ENCODE results near the gene BEND2. TPM values are rescaled to one million over a fixed set of nuclear protein-coding genes. Genes with fewer than 3 reads are reported as not detected.
"Not testable (repeated sequence)": the region's sequence is repeated elsewhere in the genome, so short reads cannot be mapped to it uniquely, and the experiment has no call there.

BEND2 gene
- polyA plus RNA-seq (2013, experiment 1 of 4): not detected
- polyA plus RNA-seq (2013, experiment 2 of 4): not detected
- polyA plus RNA-seq (2013, experiment 3 of 4): not detected
- not detected for polyA plus RNA-seq (2013, experiment 4 of 4)

DNA sequence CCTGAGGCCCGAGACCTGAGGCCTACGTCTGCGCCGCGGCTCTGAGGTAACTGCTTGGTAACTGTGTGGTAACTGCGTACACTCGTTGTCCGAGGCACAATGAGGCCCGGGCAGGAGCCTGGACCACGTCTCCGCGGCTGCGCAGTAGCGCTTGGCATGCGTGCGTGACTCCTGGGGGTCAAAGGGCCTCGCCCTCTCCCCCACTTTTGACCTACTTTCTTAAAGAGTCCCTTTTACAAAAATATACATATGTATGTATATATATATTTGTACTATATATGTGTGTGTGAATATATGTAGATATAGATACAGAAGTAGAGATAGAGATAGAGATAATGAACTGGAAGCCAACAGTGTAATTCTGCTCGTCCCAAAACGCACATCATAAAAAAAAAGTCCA, at the start of gene BEND2:
TSS of gene BEND2 (minus strand) at position 101 of the 400 bp plus-strand sequence. CDS start 136 bp downstream, outside the sequence.
- Histone ChIP-seq H3K9me3 (ENCODE audit: control insufficient read depth, low read length) (no peaks in the 10 kb centered on the region), H3K27me3 (ENCODE audit: control insufficient read depth, insufficient read depth, low read length, poor library complexity, severe bottlenecking) (no peaks in the 10 kb centered on the region), H3K36me3 (ENCODE audit: control insufficient read depth, insufficient read depth, low read length) (no peaks in the 10 kb centered on the region), H3K4me1 (ENCODE audit: control insufficient read depth, insufficient read depth, low read length) (no peaks in the 10 kb centered on the region), H3K4me3 (ENCODE audit: insufficient read depth, low read depth, low read length) (no peak within 1 kb of the TSS), H3K27ac (ENCODE audit: insufficient read depth, low read depth, low read length, poor library complexity, severe bottlenecking) (no peak within 1 kb of the TSS)
- WGBS, 2 experiments: 92 to 97% methylated on average over 16 of the region's 19 CpGs

DNA sequence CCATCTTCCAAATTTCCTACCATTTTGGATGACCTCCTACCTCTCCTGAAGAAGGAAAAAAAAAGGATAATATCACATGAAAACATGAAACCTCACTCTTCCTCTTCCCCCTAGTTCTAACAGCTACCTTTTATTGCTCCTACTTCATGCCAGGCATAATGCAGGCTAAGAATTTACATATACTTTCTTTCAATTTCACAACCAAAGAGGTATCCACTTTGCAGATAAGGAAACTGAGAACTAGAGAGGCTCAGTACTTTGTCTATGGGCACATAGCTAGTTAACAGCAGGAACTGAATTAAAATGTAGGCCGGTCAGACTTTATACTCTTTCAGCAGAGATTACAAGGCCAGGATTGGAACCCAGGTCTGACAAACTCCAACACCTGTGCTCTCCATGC, 34.4 kb upstream of the BEND2 start:
- Histone ChIP-seq H3K4me1 (ENCODE audit: control insufficient read depth, insufficient read depth, low read length) (peaks cover 3% of the 10 kb centered on the region), H3K27me3 (ENCODE audit: control insufficient read depth, insufficient read depth, low read length, poor library complexity, severe bottlenecking) (no peaks in the 10 kb centered on the region), H3K36me3 (ENCODE audit: control insufficient read depth, insufficient read depth, low read length) (no peaks in the 10 kb centered on the region), H3K4me3 (ENCODE audit: insufficient read depth, low read depth, low read length) (no peak overlapping the region), H3K27ac (ENCODE audit: insufficient read depth, low read depth, low read length, poor library complexity, severe bottlenecking) (no peak overlapping the region), H3K9me3 (ENCODE audit: control insufficient read depth, low read length) (no peaks in the 10 kb centered on the region)
- WGBS, 2 experiments: 94 to 100% methylated on average over 1 of the region's 1 CpG

DNA sequence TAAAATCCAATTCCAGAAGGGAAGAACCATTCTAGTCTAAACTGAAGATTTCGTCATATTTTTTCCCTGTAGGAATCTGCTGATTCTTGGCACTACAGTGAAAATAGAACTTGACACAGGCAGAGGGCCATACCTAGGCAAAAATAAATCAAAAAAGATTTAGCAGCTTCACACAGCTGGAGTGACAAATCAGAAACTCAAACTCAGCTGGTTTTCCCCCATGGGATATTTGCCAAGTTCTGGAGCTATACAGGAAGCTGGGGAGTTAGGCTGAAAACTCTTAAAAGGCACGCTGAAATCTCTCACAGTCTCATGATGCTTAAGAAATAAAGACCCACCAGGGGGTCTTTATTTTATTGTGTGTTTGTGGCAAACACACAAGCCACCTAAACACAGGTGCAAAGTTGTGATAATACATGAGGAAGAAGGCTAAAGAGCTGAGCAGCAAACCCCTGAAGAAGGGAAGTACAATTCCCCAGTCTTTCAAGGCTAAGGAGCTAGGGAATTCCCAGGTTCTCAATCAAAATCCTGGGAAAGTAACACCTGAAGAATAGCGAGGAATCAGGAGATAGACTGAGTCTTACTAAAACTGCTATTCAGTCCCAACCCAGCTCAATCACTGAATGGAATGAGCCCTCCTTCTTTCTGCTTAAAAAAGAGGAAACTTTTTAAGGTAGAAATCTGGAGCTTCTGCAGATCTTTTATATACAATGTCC, 32.1 kb upstream of the BEND2 start:
- H3K4me3 ChIP-seq (ENCODE audit: insufficient read depth, low read depth, low read length): no peak overlapping the region
- no peaks in the 10 kb centered on the region for H3K36me3 ChIP-seq (ENCODE audit: control insufficient read depth, insufficient read depth, low read length)
- WGBS, 2 experiments: 46 to 53% methylated on average over 3 of the region's 3 CpGs
- no peaks in the 10 kb centered on the region for H3K9me3 ChIP-seq (ENCODE audit: control insufficient read depth, low read length)
- peaks cover 3% of the 10 kb centered on the region for H3K4me1 ChIP-seq (ENCODE audit: control insufficient read depth, insufficient read depth, low read length)
- H3K27ac ChIP-seq (ENCODE audit: insufficient read depth, low read depth, low read length, poor library complexity, severe bottlenecking): no peak overlapping the region
- no peaks in the 10 kb centered on the region for H3K27me3 ChIP-seq (ENCODE audit: control insufficient read depth, insufficient read depth, low read length, poor library complexity, severe bottlenecking)

DNA sequence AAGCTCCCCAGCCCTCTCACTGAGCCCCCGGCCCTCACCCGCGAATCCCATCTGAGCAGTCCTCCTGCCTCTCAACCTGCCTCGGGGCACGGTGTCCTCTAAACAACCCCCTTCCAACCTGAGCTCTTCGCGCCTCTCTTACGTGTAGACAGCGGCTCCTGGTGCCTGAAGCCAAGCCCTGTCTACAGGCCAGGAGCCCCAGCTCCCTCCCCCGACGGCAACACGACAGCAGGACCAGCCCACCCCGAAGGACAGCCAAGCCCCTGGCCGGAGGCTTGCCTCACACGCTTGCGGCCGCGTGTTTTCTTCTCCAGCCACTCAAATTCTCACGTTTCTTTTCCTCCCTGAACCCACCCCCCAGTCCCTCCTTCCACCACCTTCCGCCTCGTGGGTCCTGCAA, 9.0 kb upstream of the BEND2 start:
- H3K27me3 ChIP-seq (ENCODE audit: control insufficient read depth, insufficient read depth, low read length, poor library complexity, severe bottlenecking); H3K4me1 ChIP-seq (ENCODE audit: control insufficient read depth, insufficient read depth, low read length); H3K36me3 ChIP-seq (ENCODE audit: control insufficient read depth, insufficient read depth, low read length); H3K9me3 ChIP-seq (ENCODE audit: control insufficient read depth, low read length); H3K27ac ChIP-seq (ENCODE audit: insufficient read depth, low read depth, low read length, poor library complexity, severe bottlenecking); H3K4me3 ChIP-seq (ENCODE audit: insufficient read depth, low read depth, low read length): not testable (repeated sequence)
- WGBS, 2 experiments: 85 to 87% methylated on average over 11 to 12 of the region's 21 CpGs

DNA sequence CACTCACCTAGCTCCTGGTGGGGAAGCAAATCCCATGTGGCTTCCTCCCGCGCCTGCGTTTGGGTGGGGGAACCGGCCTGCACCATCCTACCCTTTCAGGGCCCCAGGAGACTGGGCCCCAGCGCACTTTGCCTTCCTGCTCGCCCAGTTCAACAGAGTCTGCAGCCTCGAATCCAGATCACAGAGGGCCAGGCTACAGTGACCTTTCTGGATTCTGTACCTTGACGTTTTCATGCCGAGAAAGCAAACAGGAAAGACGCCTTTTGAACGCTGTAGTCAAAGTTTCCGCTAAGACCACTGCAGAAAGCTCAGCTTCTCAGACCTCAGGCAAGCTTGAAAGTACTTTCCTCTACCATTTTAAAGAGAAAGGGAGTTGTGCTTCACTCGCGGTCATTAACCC, 7.4 kb upstream of the BEND2 start:
- H3K9me3 ChIP-seq (ENCODE audit: control insufficient read depth, low read length): no peaks in the 10 kb centered on the region
- H3K27ac ChIP-seq (ENCODE audit: insufficient read depth, low read depth, low read length, poor library complexity, severe bottlenecking): no peak overlapping the region
- H3K4me3 ChIP-seq (ENCODE audit: insufficient read depth, low read depth, low read length): no peak overlapping the region
- no peaks in the 10 kb centered on the region for H3K36me3 ChIP-seq (ENCODE audit: control insufficient read depth, insufficient read depth, low read length)
- H3K27me3 ChIP-seq (ENCODE audit: control insufficient read depth, insufficient read depth, low read length, poor library complexity, severe bottlenecking): no peaks in the 10 kb centered on the region
- 94 to 95% methylated on average over 14 of the region's 14 CpGs for WGBS, 2 experiments
- H3K4me1 ChIP-seq (ENCODE audit: control insufficient read depth, insufficient read depth, low read length): no peaks in the 10 kb centered on the region

DNA sequence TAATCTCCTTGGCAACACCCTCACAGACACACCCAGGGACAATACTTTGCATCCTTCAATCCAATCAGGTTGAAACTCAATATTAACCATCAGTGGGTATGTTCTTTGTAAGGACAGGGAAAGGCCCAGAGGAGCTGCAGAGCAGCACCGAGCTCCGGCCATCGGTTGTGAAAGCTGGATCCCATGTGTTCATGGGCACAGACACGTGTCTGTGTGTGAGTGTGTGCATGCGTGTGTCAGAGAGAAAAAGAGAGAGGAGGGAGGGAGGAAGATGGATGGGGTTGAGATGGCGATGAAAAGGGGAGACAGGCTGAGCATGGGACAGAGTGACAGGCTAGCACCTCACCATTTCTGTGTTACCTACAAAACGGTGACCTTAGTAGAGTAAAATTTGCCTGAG, 6.8 kb upstream of the BEND2 start:
- 95 to 97% methylated on average over 7 of the region's 7 CpGs for WGBS, 2 experiments
- Histone ChIP-seq H3K4me3 (ENCODE audit: insufficient read depth, low read depth, low read length) (no peak overlapping the region), H3K36me3 (ENCODE audit: control insufficient read depth, insufficient read depth, low read length) (no peaks in the 10 kb centered on the region), H3K9me3 (ENCODE audit: control insufficient read depth, low read length) (no peaks in the 10 kb centered on the region), H3K27ac (ENCODE audit: insufficient read depth, low read depth, low read length, poor library complexity, severe bottlenecking) (no peak overlapping the region), H3K27me3 (ENCODE audit: control insufficient read depth, insufficient read depth, low read length, poor library complexity, severe bottlenecking) (no peaks in the 10 kb centered on the region), H3K4me1 (ENCODE audit: control insufficient read depth, insufficient read depth, low read length) (no peaks in the 10 kb centered on the region)

DNA sequence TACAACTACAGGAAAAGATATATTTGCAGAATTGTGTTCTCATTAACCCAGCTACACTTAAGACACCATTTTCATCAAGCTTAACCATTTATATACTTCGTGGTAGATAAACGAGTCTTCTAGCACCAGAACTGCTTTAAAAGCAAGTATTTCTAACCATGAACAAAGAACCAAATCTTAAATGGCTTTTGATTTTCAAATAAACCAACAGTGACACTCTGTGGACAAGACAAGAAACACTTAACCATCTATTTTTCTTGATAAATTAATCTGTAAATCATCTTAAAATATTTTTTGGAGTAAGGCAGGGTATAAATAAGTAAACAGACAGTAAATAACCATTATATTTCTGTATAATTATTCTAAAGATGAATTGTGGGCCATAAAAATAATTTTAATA, 10.2 kb downstream of the BEND2 start:
- Histone ChIP-seq H3K27me3 (ENCODE audit: control insufficient read depth, insufficient read depth, low read length, poor library complexity, severe bottlenecking) (no peaks in the 10 kb centered on the region), H3K27ac (ENCODE audit: insufficient read depth, low read depth, low read length, poor library complexity, severe bottlenecking) (no peak overlapping the region), H3K4me3 (ENCODE audit: insufficient read depth, low read depth, low read length) (no peak overlapping the region), H3K9me3 (ENCODE audit: control insufficient read depth, low read length) (no peaks in the 10 kb centered on the region), H3K36me3 (ENCODE audit: control insufficient read depth, insufficient read depth, low read length) (no peaks in the 10 kb centered on the region), H3K4me1 (ENCODE audit: control insufficient read depth, insufficient read depth, low read length) (no peaks in the 10 kb centered on the region)
- 54 to 65% methylated on average over 2 of the region's 2 CpGs for WGBS, 2 experiments

DNA sequence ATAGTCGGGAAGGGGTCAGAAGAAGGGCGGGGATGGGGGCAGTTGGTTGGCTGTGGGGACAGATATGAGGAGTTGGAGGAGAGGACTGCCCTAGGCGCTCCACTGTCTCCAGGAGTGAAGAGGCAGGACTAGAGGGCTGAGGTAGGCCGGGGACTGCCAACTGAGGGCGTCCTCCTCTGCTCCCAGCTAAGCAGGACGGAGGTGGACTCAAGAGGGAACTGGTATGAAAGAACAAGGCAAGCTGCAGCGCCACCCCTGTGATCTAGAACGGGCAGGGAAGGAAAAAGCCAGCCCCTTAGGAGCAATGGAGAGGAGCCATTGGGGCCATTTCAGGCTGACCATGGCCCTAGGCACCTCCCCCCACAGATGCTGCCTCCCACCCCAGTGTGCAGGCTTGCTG, 14.0 kb downstream of the BEND2 start:
- Histone ChIP-seq H3K9me3 (ENCODE audit: control insufficient read depth, low read length) (no peaks in the 10 kb centered on the region), H3K36me3 (ENCODE audit: control insufficient read depth, insufficient read depth, low read length) (no peaks in the 10 kb centered on the region), H3K4me3 (ENCODE audit: insufficient read depth, low read depth, low read length) (no peak overlapping the region), H3K27me3 (ENCODE audit: control insufficient read depth, insufficient read depth, low read length, poor library complexity, severe bottlenecking) (no peaks in the 10 kb centered on the region), H3K27ac (ENCODE audit: insufficient read depth, low read depth, low read length, poor library complexity, severe bottlenecking) (no peak overlapping the region), H3K4me1 (ENCODE audit: control insufficient read depth, insufficient read depth, low read length) (no peaks in the 10 kb centered on the region)
- 88 to 91% methylated on average over 8 of the region's 8 CpGs for WGBS, 2 experiments

DNA sequence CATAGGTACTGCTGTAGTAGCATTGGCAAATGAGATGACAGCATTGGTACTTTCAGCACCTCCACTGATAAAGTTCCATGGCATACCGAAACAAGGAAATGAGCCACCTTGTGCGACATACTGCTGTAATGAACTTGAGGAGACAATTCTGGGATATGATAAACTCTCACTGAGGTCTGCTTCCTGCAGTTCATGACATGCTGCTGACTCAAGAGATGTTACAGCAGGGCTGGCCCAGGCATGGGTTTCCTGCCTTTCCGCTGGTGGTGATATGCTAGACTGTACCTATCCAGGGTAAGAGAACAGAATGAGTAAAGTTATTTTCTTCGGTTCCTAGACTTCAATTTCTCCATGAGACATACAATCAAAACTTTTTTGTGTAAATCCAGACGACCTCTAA, 17.1 kb downstream of the BEND2 start:
- H3K4me1 ChIP-seq (ENCODE audit: control insufficient read depth, insufficient read depth, low read length): no peaks in the 10 kb centered on the region
- no peak overlapping the region for H3K4me3 ChIP-seq (ENCODE audit: insufficient read depth, low read depth, low read length)
- no peak overlapping the region for H3K27ac ChIP-seq (ENCODE audit: insufficient read depth, low read depth, low read length, poor library complexity, severe bottlenecking)
- no peaks in the 10 kb centered on the region for H3K9me3 ChIP-seq (ENCODE audit: control insufficient read depth, low read length)
- WGBS, 2 experiments: 93 to 94% methylated on average over 3 to 4 of the region's 5 CpGs
- H3K36me3 ChIP-seq (ENCODE audit: control insufficient read depth, insufficient read depth, low read length): no peaks in the 10 kb centered on the region
- no peaks in the 10 kb centered on the region for H3K27me3 ChIP-seq (ENCODE audit: control insufficient read depth, insufficient read depth, low read length, poor library complexity, severe bottlenecking)

DNA sequence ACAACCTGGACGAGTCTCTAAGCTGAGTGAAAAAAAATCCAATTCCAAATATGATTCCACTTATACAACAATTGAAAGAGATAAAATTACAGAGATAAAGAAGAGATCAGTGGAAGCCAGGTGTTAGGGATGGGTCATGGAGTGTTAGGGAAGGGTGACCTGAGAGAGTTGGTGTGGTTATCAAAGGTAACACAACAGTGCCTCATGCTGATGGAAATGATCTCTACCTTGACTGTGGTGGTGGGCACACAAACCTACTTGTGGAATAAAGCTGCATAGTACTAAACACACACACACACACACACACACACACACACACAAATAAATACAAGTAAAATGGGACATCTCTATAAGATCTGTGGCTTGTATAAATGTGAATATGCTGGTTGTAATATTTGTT, 26.0 kb downstream of the BEND2 start:
- no CpG with 5 or more reads among the region's 1 CpG for WGBS, 2 experiments
- no peaks in the 10 kb centered on the region for H3K9me3 ChIP-seq (ENCODE audit: control insufficient read depth, low read length)
- H3K4me3 ChIP-seq (ENCODE audit: insufficient read depth, low read depth, low read length): no peak overlapping the region
- H3K27ac ChIP-seq (ENCODE audit: insufficient read depth, low read depth, low read length, poor library complexity, severe bottlenecking): no peak overlapping the region
- H3K27me3 ChIP-seq (ENCODE audit: control insufficient read depth, insufficient read depth, low read length, poor library complexity, severe bottlenecking): no peaks in the 10 kb centered on the region
- H3K4me1 ChIP-seq (ENCODE audit: control insufficient read depth, insufficient read depth, low read length): no peaks in the 10 kb centered on the region
- no peaks in the 10 kb centered on the region for H3K36me3 ChIP-seq (ENCODE audit: control insufficient read depth, insufficient read depth, low read length)

Data from ectodermal cell (in vitro differentiated cells).